ENCODE results near the gene FREY1.

Gene FREY1

DNA sequence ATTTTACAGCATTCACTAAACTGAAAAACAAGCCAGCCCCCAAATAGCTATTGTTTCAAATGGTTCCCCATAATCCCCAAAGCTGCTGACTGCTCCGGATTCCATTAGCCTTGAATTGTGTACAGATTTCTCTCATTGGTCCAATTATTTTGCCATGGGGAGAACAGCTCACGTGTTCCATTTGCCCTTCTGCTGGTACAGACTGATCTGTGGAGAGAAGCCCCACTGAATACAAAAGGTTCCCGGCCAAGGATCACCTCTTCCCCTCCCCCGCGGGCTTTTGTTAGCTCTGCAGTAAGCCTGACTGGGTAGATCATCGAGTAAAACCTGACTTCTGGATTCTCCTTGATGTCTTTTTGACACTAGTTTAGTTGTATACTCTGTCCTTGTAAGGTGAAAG is 30.7 kb downstream of the FREY1 start:
- FAIRE-seq, result no peak

DNA sequence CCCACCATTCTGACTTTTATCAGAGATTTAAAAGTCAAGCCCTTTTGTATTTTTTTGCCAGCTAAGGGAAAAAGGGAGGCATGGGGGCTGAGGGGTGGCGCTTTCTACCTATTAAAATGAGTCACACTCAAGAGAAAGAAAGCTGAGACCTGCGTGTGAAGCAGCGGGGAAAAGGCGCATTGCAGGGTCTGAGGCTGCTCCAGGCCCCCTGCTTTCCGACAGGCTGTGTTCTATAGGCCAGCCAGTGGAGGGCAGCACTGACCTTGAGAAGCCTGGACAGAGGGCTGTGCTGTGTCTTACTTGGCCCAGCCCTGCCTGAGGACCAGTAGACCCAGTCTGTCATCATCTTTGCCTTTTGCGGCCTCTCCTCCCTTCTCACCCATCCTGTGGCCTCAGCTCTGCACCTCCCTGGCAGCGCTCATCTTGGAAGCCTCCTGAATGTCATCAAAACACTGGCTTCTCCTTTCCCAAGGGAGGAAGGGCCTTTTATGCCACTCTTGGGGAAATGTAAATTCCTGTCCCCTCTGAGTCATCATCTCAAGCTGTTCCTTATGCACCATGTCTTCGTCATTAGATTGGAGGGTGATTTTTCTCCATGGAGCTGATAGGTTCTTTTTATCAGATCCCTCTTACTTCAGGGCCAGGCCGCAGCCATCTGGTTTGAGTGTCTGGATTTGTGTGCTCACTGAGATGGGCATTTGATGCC is 34.3 kb downstream of the FREY1 start:
- no peak for TF ChIP-seq POLR2AphosphoS5 (IDR thresholded peaks at IDR 0.05; ENCODE audit: low read depth, low read length)
- FAIRE-seq, result peak; percentile 57
- DNase-seq (ENCODE audit: insufficient read length), result no peak

More for the DNA sequence above, 30.7 kb downstream of the FREY1 start:
- DNase-seq (ENCODE audit: insufficient read length), result no peak
- TF ChIP-seq POLR2AphosphoS5 (IDR thresholded peaks at IDR 0.05; ENCODE audit: low read depth, low read length), result no peak
- TF ChIP-seq TAF1 (IDR thresholded peaks at IDR 0.05; ENCODE audit: borderline replicate concordance, low read depth, low read length), result no peak
- TF ChIP-seq POLR2A (IDR thresholded peaks at IDR 0.05; ENCODE audit: low read depth, low read length), result no peak

GRCh38 chr11:45871638-45872037 is 35.4 kb downstream of the FREY1 start:
- no peak for DNase-seq (ENCODE audit: insufficient read length)
- FAIRE-seq, result no peak

GRCh38 chr11:45870706-45871105 is 36.4 kb downstream of the FREY1 start:
- DNase-seq (ENCODE audit: insufficient read length), result no peak
- no peak for FAIRE-seq
- TF ChIP-seq POLR2AphosphoS5 (IDR thresholded peaks at IDR 0.05; ENCODE audit: low read depth, low read length), result no peak
- no peak for TF ChIP-seq TAF1 (IDR thresholded peaks at IDR 0.05; ENCODE audit: borderline replicate concordance, low read depth, low read length)
- TF ChIP-seq POLR2A (IDR thresholded peaks at IDR 0.05; ENCODE audit: low read depth, low read length), result no peak

More at GRCh38 chr11:45871638-45872037, 35.4 kb downstream of the FREY1 start:
- TF ChIP-seq POLR2AphosphoS5 (IDR thresholded peaks at IDR 0.05; ENCODE audit: low read depth, low read length) (no peak), TAF1 (IDR thresholded peaks at IDR 0.05; ENCODE audit: borderline replicate concordance, low read depth, low read length) (no peak), POLR2A (IDR thresholded peaks at IDR 0.05; ENCODE audit: low read depth, low read length) (no peak)

- TF ChIP-seq POLR2A (IDR thresholded peaks at IDR 0.05; ENCODE audit: low read depth, low read length) (no peak), TAF1 (IDR thresholded peaks at IDR 0.05; ENCODE audit: borderline replicate concordance, low read depth, low read length) (no peak), POLR2AphosphoS5 (IDR thresholded peaks at IDR 0.05; ENCODE audit: low read depth, low read length) (no peak)
- no peak for DNase-seq (ENCODE audit: insufficient read length)
- no peak for FAIRE-seq
These were observed 37.5 kb downstream of the FREY1 start for GRCh38 chr11:45869551-45869950.

DNA sequence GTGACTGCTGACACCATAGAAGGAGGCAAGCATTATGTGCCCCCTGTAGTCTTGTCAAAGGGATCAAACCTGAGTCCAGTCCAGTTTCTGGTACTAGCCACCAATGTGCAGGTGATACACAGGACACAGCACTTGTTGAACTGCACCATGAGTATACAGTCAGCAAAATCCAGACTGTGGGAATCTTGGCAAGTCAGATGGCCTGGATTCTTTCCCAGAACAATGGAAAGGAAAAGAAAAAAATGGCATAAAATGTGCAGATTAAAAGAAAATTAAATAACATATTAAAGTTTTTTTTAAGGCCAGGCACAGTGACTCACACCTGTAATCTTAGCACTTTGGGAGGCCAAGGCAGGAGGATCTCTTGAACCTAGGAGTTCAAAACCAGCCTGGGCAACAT is 43.0 kb downstream of the FREY1 start:
- no peak for FAIRE-seq
- TF ChIP-seq POLR2AphosphoS5 (IDR thresholded peaks at IDR 0.05; ENCODE audit: low read depth, low read length) (no peak), TAF1 (IDR thresholded peaks at IDR 0.05; ENCODE audit: borderline replicate concordance, low read depth, low read length) (no peak), POLR2A (IDR thresholded peaks at IDR 0.05; ENCODE audit: low read depth, low read length) (no peak)
- no peak for DNase-seq (ENCODE audit: insufficient read length)

- no peak for TF ChIP-seq POLR2A (IDR thresholded peaks at IDR 0.05; ENCODE audit: low read depth, low read length)
- no peak for TF ChIP-seq POLR2AphosphoS5 (IDR thresholded peaks at IDR 0.05; ENCODE audit: low read depth, low read length)
- DNase-seq (ENCODE audit: insufficient read length) (no peak), FAIRE-seq (no peak)
These were observed 46.1 kb downstream of the FREY1 start for GRCh38 chr11:45860764-45861510.

GRCh38 chr11:45860348-45860747 is 46.7 kb downstream of the FREY1 start:
- no peak for TF ChIP-seq TAF1 (IDR thresholded peaks at IDR 0.05; ENCODE audit: borderline replicate concordance, low read depth, low read length)
- TF ChIP-seq POLR2A (IDR thresholded peaks at IDR 0.05; ENCODE audit: low read depth, low read length), result no peak
- TF ChIP-seq POLR2AphosphoS5 (IDR thresholded peaks at IDR 0.05; ENCODE audit: low read depth, low read length), result no peak
- FAIRE-seq (no peak), DNase-seq (ENCODE audit: insufficient read length) (no peak)

DNA sequence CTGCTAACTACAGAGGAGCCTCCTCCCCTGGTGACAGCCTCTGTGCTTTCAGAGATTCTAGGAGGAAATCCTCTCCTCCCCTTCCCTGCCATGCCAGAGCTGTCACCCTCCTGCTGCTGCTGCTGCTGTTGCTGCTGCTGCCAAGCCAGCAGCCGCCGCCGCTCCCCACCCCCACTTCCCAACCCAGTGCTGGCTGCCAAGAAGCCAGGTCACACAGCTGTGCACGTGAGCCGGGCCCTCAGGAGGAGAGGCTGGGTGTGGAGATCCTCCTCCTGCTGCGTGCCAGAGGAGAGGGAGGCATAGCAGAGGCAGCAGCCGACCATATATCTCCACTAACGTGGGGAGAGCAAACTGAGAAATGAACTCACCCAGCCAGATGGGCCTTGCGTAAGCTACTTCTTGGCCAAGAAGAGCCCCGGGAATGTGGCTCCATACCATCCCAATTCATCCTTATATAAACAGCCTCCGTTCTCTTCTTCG is 47.4 kb downstream of the FREY1 start:
- TF ChIP-seq TAF1 (IDR thresholded peaks at IDR 0.05; ENCODE audit: borderline replicate concordance, low read depth, low read length) (no peak), POLR2AphosphoS5 (IDR thresholded peaks at IDR 0.05; ENCODE audit: low read depth, low read length) (no peak), POLR2A (IDR thresholded peaks at IDR 0.05; ENCODE audit: low read depth, low read length) (no peak)
- DNase-seq (ENCODE audit: insufficient read length) (no peak), FAIRE-seq (no peak)

DNA sequence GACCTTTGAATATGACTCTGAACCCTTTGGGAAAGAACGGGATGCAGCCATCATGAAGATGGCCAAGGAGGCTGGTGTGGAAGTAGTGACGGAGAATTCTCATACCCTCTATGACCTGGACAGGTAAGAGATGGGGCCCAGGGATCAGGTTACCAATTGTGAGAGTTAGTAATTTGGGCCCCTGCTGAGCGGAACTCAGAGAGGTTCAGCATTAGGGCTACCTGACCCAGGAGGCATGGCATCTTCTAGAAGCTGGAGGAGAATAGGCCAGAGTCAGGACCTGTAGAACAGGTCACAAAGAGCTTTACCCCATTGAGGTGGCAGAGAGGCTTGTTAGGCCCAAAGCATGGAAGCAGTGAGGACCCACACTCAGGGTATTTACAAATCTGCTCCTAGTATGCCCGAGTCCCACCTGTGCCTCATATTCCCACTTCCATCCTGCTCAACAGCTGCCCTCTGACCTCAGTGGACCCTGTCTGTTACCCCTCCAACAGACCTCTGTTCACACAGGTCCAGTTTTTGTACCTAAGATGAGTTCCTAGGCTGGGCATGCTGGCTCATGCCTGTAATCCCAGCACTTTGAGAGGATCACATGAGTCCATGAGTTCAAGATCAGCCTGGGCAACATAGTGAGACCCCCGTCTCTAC is 48.2 kb downstream of the FREY1 start:
- FAIRE-seq (no peak), DNase-seq (ENCODE audit: insufficient read length) (no peak)
- no peak for TF ChIP-seq POLR2AphosphoS5 (IDR thresholded peaks at IDR 0.05; ENCODE audit: low read depth, low read length)
- no peak for TF ChIP-seq TAF1 (IDR thresholded peaks at IDR 0.05; ENCODE audit: borderline replicate concordance, low read depth, low read length)
- TF ChIP-seq POLR2A (IDR thresholded peaks at IDR 0.05; ENCODE audit: low read depth, low read length), result no peak

DNA sequence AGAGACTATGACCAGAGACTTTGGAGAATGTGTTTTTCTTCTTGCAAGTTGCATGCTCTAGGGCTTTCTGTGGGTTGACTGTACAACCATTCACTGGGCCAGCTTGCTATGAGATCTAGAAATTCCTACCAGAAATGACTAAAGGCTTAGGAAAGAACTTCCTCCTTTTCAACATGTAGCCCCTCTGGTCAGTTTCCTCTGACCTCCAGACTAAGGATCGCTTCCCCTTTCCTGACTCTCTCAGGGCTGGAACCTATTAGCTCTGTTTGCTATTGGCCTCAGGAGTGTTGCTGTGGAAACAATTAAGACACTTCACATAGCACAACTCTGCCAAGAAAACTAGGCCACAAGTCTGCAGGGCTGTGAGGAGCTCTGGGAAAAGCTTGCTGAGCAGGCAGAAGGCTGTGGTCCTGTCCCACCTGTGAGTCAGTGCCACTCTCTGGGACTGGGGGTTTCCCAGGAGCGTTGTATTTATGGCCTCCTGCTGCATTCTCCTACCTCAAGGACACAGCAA is 49.1 kb downstream of the FREY1 start:
- TF ChIP-seq POLR2AphosphoS5 (IDR thresholded peaks at IDR 0.05; ENCODE audit: low read depth, low read length), result no peak
- TF ChIP-seq TAF1 (IDR thresholded peaks at IDR 0.05; ENCODE audit: borderline replicate concordance, low read depth, low read length), result no peak
- no peak for TF ChIP-seq POLR2A (IDR thresholded peaks at IDR 0.05; ENCODE audit: low read depth, low read length)
- FAIRE-seq (no peak), DNase-seq (ENCODE audit: insufficient read length) (no peak)

Data from GM12892 (cell line).